Progenitor cell of endocrine pancreas (in vitro differentiated cells): ENCODE results near the gene SELENOW. TPM values are rescaled to one million over a fixed set of nuclear protein-coding genes. Genes with fewer than 3 reads are reported as not detected.
"Not testable (repeated sequence)": the region's sequence is repeated elsewhere in the genome, so short reads cannot be mapped to it uniquely, and the experiment has no call there.

Source experiments
- DNase-seq: peaks from one replicate; pipeline ENCODE4 v3.0.0; 2021; ENCODE audit warnings: low spot score; ENCODE audit not compliant: unreplicated experiment
- H3K27ac Mint-ChIP-seq: 2 replicates; pipeline ENCODE4 v1.8.0; 2021; ENCODE audit warnings: mild to moderate bottlenecking, moderate library complexity, mixed read lengths
- H3K27me3 Mint-ChIP-seq: 2 replicates; pipeline ENCODE4 v1.8.0; 2021; ENCODE audit warnings: mixed read lengths
- H3K36me3 Mint-ChIP-seq: 2 replicates; pipeline ENCODE4 v1.8.0; 2022; ENCODE audit warnings: mixed read lengths; ENCODE audit not compliant: insufficient read depth
- H3K4me1 Mint-ChIP-seq: 2 replicates; pipeline ENCODE4 v1.8.0; 2021; ENCODE audit warnings: low read depth, mixed read lengths
- H3K4me3 Mint-ChIP-seq: 2 replicates; pipeline ENCODE4 v1.8.0; 2021; ENCODE audit warnings: low read depth, mild to moderate bottlenecking, moderate library complexity, mixed read lengths
- H3K9me3 Mint-ChIP-seq: 2 replicates; pipeline ENCODE4 v1.8.0; 2021; ENCODE audit warnings: low read depth, mixed read lengths
- CTCF ChIP-seq: fragments of 200-600 bp; sonication (generic); IDR thresholded peaks from one replicate; pipeline ENCODE4 v1.5.0; 2021; ENCODE audit warnings: antibody characterized with exemption, mild to moderate bottlenecking; ENCODE audit not compliant: unreplicated experiment
- total RNA-seq: library from RNA; stranded (reverse); gene quantifications from 2 replicates; pipeline ENCODE4 v1.2.1, GENCODE V29; 2021

SELENOW gene
- total RNA-seq, 1 donor from 2014 or later, result 392 TPM

DNA sequence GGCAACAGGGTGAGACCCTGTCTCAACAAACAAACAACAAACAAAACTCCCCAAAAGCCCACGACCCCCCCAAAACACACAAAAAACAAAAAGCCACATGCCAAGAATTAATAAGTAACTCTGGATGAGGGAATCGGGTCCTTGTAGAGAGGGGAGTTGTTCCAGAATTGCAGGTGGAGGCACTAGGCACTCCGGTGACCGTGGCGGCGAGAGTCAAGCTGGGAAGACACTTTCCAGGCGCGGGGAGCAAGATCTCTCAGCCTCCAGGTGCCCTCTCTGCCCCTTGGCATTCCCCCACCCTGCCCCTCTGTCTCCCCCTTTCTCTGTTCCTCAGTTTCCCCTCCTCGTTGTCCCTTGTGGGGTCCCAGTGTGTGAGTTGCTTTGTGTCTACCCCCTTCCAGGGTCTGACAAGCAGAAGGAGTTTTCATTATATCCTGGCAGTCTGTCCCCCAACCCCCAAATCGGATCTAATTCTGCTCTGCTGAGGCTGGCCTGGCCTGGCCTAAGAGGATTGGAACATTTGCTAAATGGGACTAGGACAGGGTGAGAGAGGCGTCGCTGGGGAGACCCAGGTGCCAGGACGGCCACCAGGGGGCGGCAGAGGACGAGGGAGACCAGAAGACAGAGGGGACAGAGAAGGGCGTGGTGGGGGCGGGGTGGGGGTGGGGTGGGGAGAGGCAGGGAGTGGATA is 34.9 kb downstream of the SELENOW start:
- no peaks in the 10 kb centered on the region for H3K27me3 Mint-ChIP-seq
- DNase-seq, result peak; percentile 83
- no peaks in the 10 kb centered on the region for H3K9me3 Mint-ChIP-seq
- H3K4me3 Mint-ChIP-seq, result no peak overlapping the region
- peak; percentile 68 for TF ChIP-seq CTCF
- H3K4me1 Mint-ChIP-seq, result no peaks in the 10 kb centered on the region
- H3K36me3 Mint-ChIP-seq, result no peaks in the 10 kb centered on the region
- H3K27ac Mint-ChIP-seq, result no peak overlapping the region

DNA sequence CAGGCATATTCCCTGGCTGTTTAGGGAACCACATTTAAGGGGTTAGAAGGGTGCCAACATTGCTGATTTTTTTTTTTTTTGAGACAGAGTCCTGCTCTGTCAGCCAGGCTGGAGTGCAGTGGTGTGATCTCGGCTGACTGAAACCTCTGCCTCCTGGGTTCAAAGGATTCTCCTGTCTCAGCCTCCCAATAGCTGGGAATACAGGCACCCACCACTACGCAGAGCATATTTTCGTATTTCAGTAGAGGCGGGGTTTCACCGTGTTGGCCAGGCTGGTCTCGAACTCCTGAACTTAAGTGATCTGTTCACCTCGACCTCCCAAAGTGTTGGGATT is 35.5 kb downstream of the SELENOW start:
- Mint-ChIP-seq H3K27ac (no peak overlapping the region), H3K4me3 (no peak overlapping the region), H3K9me3 (no peaks in the 10 kb centered on the region), H3K36me3 (no peaks in the 10 kb centered on the region), H3K4me1 (no peaks in the 10 kb centered on the region), H3K27me3 (peaks cover 2% of the 10 kb centered on the region)
- peak; percentile 10 for TF ChIP-seq CTCF
- DNase-seq, result no peak

- H3K27ac Mint-ChIP-seq, H3K4me1 Mint-ChIP-seq, DNase-seq, H3K36me3 Mint-ChIP-seq, H3K9me3 Mint-ChIP-seq, H3K4me3 Mint-ChIP-seq: not testable (repeated sequence)
- peaks cover 22% of the 10 kb centered on the region for H3K27me3 Mint-ChIP-seq
Measured at GRCh38 chr19:47816270-47816669, 37.8 kb downstream of the SELENOW start.

- Mint-ChIP-seq H3K27me3 (peaks cover 39% of the 10 kb centered on the region), H3K4me1 (peaks cover 11% of the 10 kb centered on the region)
- not testable (repeated sequence) for H3K9me3 Mint-ChIP-seq, H3K4me3 Mint-ChIP-seq, DNase-seq, H3K36me3 Mint-ChIP-seq, H3K27ac Mint-ChIP-seq
Measured at GRCh38 chr19:47818221-47818620, 39.7 kb downstream of the SELENOW start.

- DNase-seq, result no peak
- H3K36me3 Mint-ChIP-seq, result no peaks in the 10 kb centered on the region
- TF ChIP-seq CTCF, result no peak
- no peak overlapping the region for H3K4me3 Mint-ChIP-seq
- H3K27ac Mint-ChIP-seq, result no peak overlapping the region
- peaks cover 11% of the 10 kb centered on the region for H3K4me1 Mint-ChIP-seq
- H3K27me3 Mint-ChIP-seq, result peaks cover 40% of the 10 kb centered on the region
- no peaks in the 10 kb centered on the region for H3K9me3 Mint-ChIP-seq
Measured at GRCh38 chr19:47819858-47820257, 41.4 kb downstream of the SELENOW start.

GRCh38 chr19:47820410-47820809 is 41.9 kb downstream of the SELENOW start:
- H3K27me3 Mint-ChIP-seq, result peaks cover 40% of the 10 kb centered on the region
- H3K4me1 Mint-ChIP-seq, result peaks cover 11% of the 10 kb centered on the region
- H3K27ac Mint-ChIP-seq, result no peak overlapping the region

More at GRCh38 chr19:47820410-47820809, 41.9 kb downstream of the SELENOW start:
- DNase-seq, result no peak
- no peak overlapping the region for H3K4me3 Mint-ChIP-seq
- no peaks in the 10 kb centered on the region for H3K9me3 Mint-ChIP-seq
- no peaks in the 10 kb centered on the region for H3K36me3 Mint-ChIP-seq
- TF ChIP-seq CTCF, result no peak
